WTC11 (cell line): ENCODE data around the gene IVD. TPM values are rescaled to one million over a fixed set of nuclear protein-coding genes. Genes with fewer than 3 reads are reported as not detected.

ENCODE experiments used
- ATAC-seq: fragments of 200-7000 bp; cut with Tn5 transposase; 2 replicates; pipeline ENCODE4 v1.10.0; 2021; ENCODE audit warnings: mild to moderate bottlenecking, moderate library complexity
- Bru-seq: library from RNA; stranded (reverse); fragments of 400-500 nt; gene quantifications from one replicate; lab custom pipeline; 2021; lab: Mats Ljungman, UMichigan
- CTCF ChIA-PET: fragments of 300-600 bp; sonication (Branson Sonifier 250); formaldehyde crosslinking; loops from one replicate; lab custom pipeline; 2021; ENCODE audit warnings: antibody characterized with exemption; lab: Charles Lee
- POLR2A ChIA-PET: fragments of 350-600 bp; sonication (Branson Sonifier 250); formaldehyde crosslinking; loops from one replicate; lab custom pipeline; 2021; ENCODE audit warnings: antibody characterized with exemption; lab: Charles Lee
- DNase-seq: peaks from one replicate; pipeline ENCODE4 v3.0.0; 2021; ENCODE audit warnings: low spot score
- H3K27ac Mint-ChIP-seq: 2 replicates; pipeline ENCODE4 v1.8.0; 2021; ENCODE audit warnings: mixed read lengths
- H3K27me3 Mint-ChIP-seq: 2 replicates; pipeline ENCODE4 v1.8.0; 2021; ENCODE audit warnings: low read depth, mild to moderate bottlenecking, moderate library complexity, mixed read lengths
- H3K36me3 Mint-ChIP-seq: 2 replicates; pipeline ENCODE4 v1.8.0; 2021; ENCODE audit warnings: mixed read lengths
- H3K4me1 Mint-ChIP-seq: 2 replicates; pipeline ENCODE4 v1.8.0; 2022; ENCODE audit warnings: mixed read lengths
- H3K4me3 Mint-ChIP-seq: 2 replicates; pipeline ENCODE4 v1.8.0; 2021; ENCODE audit warnings: mild to moderate bottlenecking, moderate library complexity, mixed read lengths
- H3K9me3 Mint-ChIP-seq: 2 replicates; pipeline ENCODE4 v1.8.0; 2021; ENCODE audit warnings: mixed read lengths
- AFF4 ChIP-seq: sonication (generic); formaldehyde crosslinking; IDR thresholded peaks from 2 replicates; pipeline ENCODE4 v1.8.1; 2023; ENCODE audit warnings: mild to moderate bottlenecking, missing genetic modification reagents, borderline replicate concordance
- ATF2 ChIP-seq: sonication (generic); formaldehyde crosslinking; IDR thresholded peaks from 2 replicates; pipeline ENCODE4 v1.8.1; 2022; ENCODE audit warnings: low read depth, missing genetic modification reagents, borderline replicate concordance
- CREB1 ChIP-seq: sonication (generic); formaldehyde crosslinking; IDR thresholded peaks from 2 replicates; pipeline ENCODE4 v1.8.0; 2023; ENCODE audit warnings: mild to moderate bottlenecking, missing genetic modification reagents
- E2F1 ChIP-seq: sonication (generic); formaldehyde crosslinking; IDR thresholded peaks from 2 replicates; pipeline ENCODE4 v1.8.0; 2022; ENCODE audit warnings: mild to moderate bottlenecking, missing genetic modification reagents
- ERG ChIP-seq: fragments of 250-450 bp; sonication (Bioruptor Pico); IDR thresholded peaks from 2 replicates; pipeline ENCODE4 v1.8.0; 2021; ENCODE audit warnings: mild to moderate bottlenecking
- FOXP1 ChIP-seq: sonication (generic); formaldehyde crosslinking; IDR thresholded peaks from 2 replicates; pipeline ENCODE4 v1.8.0; 2022; ENCODE audit warnings: missing genetic modification reagents, mild to moderate bottlenecking, moderate library complexity, borderline replicate concordance
- MXD4 ChIP-seq: fragments of 250-450 bp; sonication (Bioruptor Pico); IDR thresholded peaks from 2 replicates; pipeline ENCODE4 v1.8.0; 2021; ENCODE audit warnings: mild to moderate bottlenecking, moderate library complexity, borderline replicate concordance
- NFE2L1 ChIP-seq: sonication (generic); formaldehyde crosslinking; IDR thresholded peaks from 2 replicates; pipeline ENCODE4 v1.8.1; 2023; ENCODE audit warnings: missing genetic modification reagents
- NR2C2 ChIP-seq: sonication (generic); formaldehyde crosslinking; IDR thresholded peaks from 2 replicates; pipeline ENCODE4 v1.8.0; 2022; ENCODE audit warnings: mild to moderate bottlenecking, missing genetic modification reagents
- NR3C1 ChIP-seq: sonication (generic); formaldehyde crosslinking; conservative IDR thresholded peaks from 2 replicates; pipeline ENCODE4 v1.8.1; 2023; ENCODE audit warnings: low read depth, mild to moderate bottlenecking, missing genetic modification reagents
- RELA ChIP-seq: sonication (generic); formaldehyde crosslinking; IDR thresholded peaks from 2 replicates; pipeline ENCODE4 v1.8.1; 2022; ENCODE audit warnings: missing genetic modification reagents, mild to moderate bottlenecking, borderline replicate concordance
- SP1 ChIP-seq: sonication (generic); formaldehyde crosslinking; conservative IDR thresholded peaks from 2 replicates; pipeline ENCODE4 v1.8.1; 2022; ENCODE audit warnings: missing genetic modification reagents
- TEAD1 ChIP-seq: sonication (generic); formaldehyde crosslinking; IDR thresholded peaks from 2 replicates; pipeline ENCODE4 v1.8.0; 2022; ENCODE audit warnings: mild to moderate bottlenecking, missing genetic modification reagents
- TP53 ChIP-seq: sonication (generic); formaldehyde crosslinking; IDR thresholded peaks from 2 replicates; pipeline ENCODE4 v1.8.1; 2023; ENCODE audit warnings: mild to moderate bottlenecking, missing genetic modification reagents
- ZBTB43 ChIP-seq: sonication (generic); formaldehyde crosslinking; IDR thresholded peaks from 2 replicates; pipeline ENCODE4 v1.8.1; 2023; ENCODE audit warnings: mild to moderate bottlenecking, missing genetic modification reagents
- ZNF281 ChIP-seq: sonication (generic); formaldehyde crosslinking; IDR thresholded peaks from 2 replicates; pipeline ENCODE4 v1.8.0; 2023; ENCODE audit warnings: mild to moderate bottlenecking, missing genetic modification reagents
- ZSCAN18 ChIP-seq: fragments of 250-450 bp; sonication (Bioruptor Pico); IDR thresholded peaks from 2 replicates; pipeline ENCODE4 v2.1.2; 2022; ENCODE audit warnings: mild to moderate bottlenecking, moderate library complexity
- long read RNA-seq, 3 experiments: library from RNA in 1 of 3; library from capped mRNA in 1 of 3; library from polyadenylated mRNA in 1 of 3; unstranded in 2 of 3; stranded (forward) in 1 of 3; transcript quantifications; one replicate each; pipeline ENCODE4 v2.0.0, GENCODE V29; 2021
- total RNA-seq: library from RNA; stranded (reverse); gene quantifications from 3 replicates; pipeline ENCODE4 v1.2.3, GENCODE V29; 2021

IVD gene
- total RNA-seq (82.2 to 96.1 TPM (median 89.3 TPM) in 3 replicates), Bru-seq, nascent RNA (percentile 90 among the genes with signal in this experiment)
- long read RNA-seq, experiment 1, full-length matches to known transcripts, result 210 of 335 reads
- long read RNA-seq, experiment 1, partial matches to known transcripts, result 28 of 335 reads
- long read RNA-seq, experiment 1, other reads (novel, unspliced or antisense), result 97 of 335 reads
- long read RNA-seq, experiment 2, transcript IVD-206 (12 exons, 1,809 nt), result major isoform, 20 of 64 reads
- long read RNA-seq, experiment 2, partial matches to known transcripts, result 5 of 64 reads
- long read RNA-seq, experiment 2, other reads (novel, unspliced or antisense), result 39 of 64 reads
- long read RNA-seq, experiment 3, transcript IVD-206 (12 exons, 1,809 nt), result major isoform, 68 of 93 reads
- long read RNA-seq, experiment 3, partial matches to known transcripts, result 1 of 93 reads
- long read RNA-seq, experiment 3, other reads (novel, unspliced or antisense), result 24 of 93 reads

GRCh38 chr15:40405501-40406381 lies at the start of gene IVD:
IVD (plus strand) TSS chr15:40405795; CDS start chr15:40405828, 33 bp downstream.
- Mint-ChIP-seq H3K27me3 (no peaks in the 10 kb centered on the region), H3K4me1 (peaks cover 17% of the 10 kb centered on the region), H3K4me3 (peak within 1 kb of the TSS; percentile 88), H3K27ac (peak within 1 kb of the TSS; percentile 96), H3K9me3 (no peaks in the 10 kb centered on the region), H3K36me3 (peaks cover 23% of the 10 kb centered on the region)
- ATAC-seq, result peak; percentile 100
- CTCF ChIA-PET, result interaction anchor here (0.5 to 2.8 kb wide), 19 partner anchors 8 to 274 kb away, joined by 3 to 24 read pairs (median 5); partner anchors contain the start of gene CHST14
- peak; percentile 95 for DNase-seq
- POLR2A ChIA-PET, result interaction anchor here (0.7 to 2.8 kb wide), 12 partner anchors 8 to 825 kb away, joined by 3 to 9 read pairs (median 4); partner anchors contain the start of genes BAHD1, KNSTRN and THBS1
- no peak for TF ChIP-seq ERG (CRISPR knock-in tag)
- TF ChIP-seq NFE2L1 (CRISPR knock-in tag), result peak; percentile 76; the same call in 1 of the 2 replicates
- TF ChIP-seq TP53 (CRISPR knock-in tag), result no peak
- peak; percentile 95 for TF ChIP-seq NR3C1 (CRISPR knock-in tag)
- no peak for TF ChIP-seq ZNF281 (CRISPR knock-in tag)
- TF ChIP-seq FOXP1 (CRISPR knock-in tag), result peak; percentile 97
- no peak for TF ChIP-seq ATF2 (CRISPR knock-in tag)
- no peak for TF ChIP-seq RELA (CRISPR knock-in tag)
- TF ChIP-seq ZBTB43 (CRISPR knock-in tag), result peak; percentile 93; the same call in 1 of the 2 replicates
- TF ChIP-seq CREB1 (CRISPR knock-in tag), result 0 out of 2 replicates have a peak, but pooled peaks have one; percentile 53
- peak; percentile 89 for TF ChIP-seq SP1 (CRISPR knock-in tag)
- TF ChIP-seq AFF4 (CRISPR knock-in tag), result 0 out of 2 replicates have a peak, but pooled peaks have one; percentile 33
- no peak for TF ChIP-seq NR2C2
- no peak for TF ChIP-seq ZSCAN18 (CRISPR knock-in tag)
- TF ChIP-seq MXD4, result no peak
- no peak for TF ChIP-seq E2F1 (CRISPR knock-in tag)
- TF ChIP-seq TEAD1, result no peak
